Mesendoderm (in vitro differentiated cells): ENCODE data around the gene ZNF503.

Source experiments
- DNase-seq: peaks from one replicate; pipeline ENCODE4 v3.0.0; 2013
- H2AK5ac ChIP-seq: 2 replicates; pipeline ENCODE4 v1.6.1; 2013; ENCODE audit warnings: low read length, inconsistent platforms
- H2BK120ac ChIP-seq: 2 replicates; pipeline ENCODE4 v1.6.1; 2013; ENCODE audit warnings: low read depth, mild to moderate bottlenecking, low read length, moderate library complexity, mixed read lengths
- H2BK15ac ChIP-seq: replicated peaks from 2 replicates; pipeline ENCODE4 v1.6.1; 2013; ENCODE audit warnings: low read depth, mild to moderate bottlenecking, moderate library complexity
- H2BK5ac ChIP-seq: 2 replicates; pipeline ENCODE4 v1.6.1; 2013; ENCODE audit warnings: low read length, inconsistent platforms
- H3K18ac ChIP-seq: 2 replicates; pipeline ENCODE4 v1.6.1; 2013; ENCODE audit warnings: mild to moderate bottlenecking, low read length, mixed read lengths
- H3K23ac ChIP-seq: one replicate; pipeline ENCODE4 v1.6.1; 2013; ENCODE audit warnings: low read length
- H3K27ac ChIP-seq: 2 replicates; pipeline ENCODE4 v1.5.1; 2013; ENCODE audit warnings: low read depth, mild to moderate bottlenecking, inconsistent platforms, low read length, moderate library complexity
- H3K27me3 ChIP-seq: 2 replicates; pipeline ENCODE4 v1.6.1; 2013; ENCODE audit warnings: low read length, control low read depth, mild to moderate bottlenecking, inconsistent platforms; ENCODE audit not compliant: insufficient read depth, poor library complexity
- H3K36me3 ChIP-seq: 2 replicates; pipeline ENCODE4 v1.6.1; 2013; ENCODE audit warnings: low read length, inconsistent platforms; ENCODE audit not compliant: control insufficient read depth, insufficient read depth
- H3K4ac ChIP-seq: one replicate; pipeline ENCODE4 v1.6.1; 2013; ENCODE audit warnings: low read depth, mild to moderate bottlenecking, low read length, moderate library complexity
- H3K4me1 ChIP-seq: 2 replicates; pipeline ENCODE4 v1.6.1; 2013; ENCODE audit warnings: low read depth, low read length, inconsistent platforms; ENCODE audit not compliant: control insufficient read depth
- H3K4me2 ChIP-seq: 2 replicates; pipeline ENCODE4 v1.6.1; 2013; ENCODE audit warnings: low read length
- H3K4me3 ChIP-seq: 2 replicates; pipeline ENCODE4 v1.5.1; 2013; ENCODE audit warnings: mild to moderate bottlenecking, low read length
- H3K56ac ChIP-seq: one replicate; pipeline ENCODE4 v1.6.1; 2013; ENCODE audit warnings: low read length
- H3K79me1 ChIP-seq: 2 replicates; pipeline ENCODE4 v1.6.1; 2013; ENCODE audit warnings: low read length, inconsistent platforms
- H3K79me2 ChIP-seq: 2 replicates; pipeline ENCODE4 v1.6.1; 2013; ENCODE audit warnings: mild to moderate bottlenecking, low read length; ENCODE audit not compliant: control insufficient read depth, insufficient read depth
- H3K9ac ChIP-seq: 2 replicates; pipeline ENCODE4 v1.6.1; 2013; ENCODE audit warnings: low read length, inconsistent platforms
- H4K5ac ChIP-seq: one replicate; pipeline ENCODE4 v1.6.1; 2013; ENCODE audit warnings: low read length
- H4K8ac ChIP-seq: one replicate; pipeline ENCODE4 v1.6.1; 2013; ENCODE audit warnings: low read depth, mild to moderate bottlenecking, control low read depth, low read length, moderate library complexity
- WGBS: extraction: QIAGEN DNeasy Blood & Tissue Kit; methylation state at CpG from one replicate; pipeline ENCODE4 v1.1.7; 2013; ENCODE audit warnings: low lambda C conversion rate, missing lambda C conversion rate; ENCODE audit not compliant: insufficient coverage; ENCODE audit errors: extremely low coverage; 5-methylcytosine and 5-hydroxymethylcytosine counted together

The ZNF503 gene

GRCh38 chr10:75434291-75434690 lies 32.7 kb upstream of the ZNF503 start:
- Histone ChIP-seq H2AK5ac (no peak overlapping the region), H3K79me1 (no peaks in the 10 kb centered on the region), H2BK120ac (no peak overlapping the region), H3K9ac (no peak overlapping the region), H4K8ac (no peak overlapping the region), H2BK15ac (no peak overlapping the region), H4K5ac (no peak overlapping the region), H3K18ac (no peak overlapping the region), H3K4ac (no peak overlapping the region), H3K23ac (no peak overlapping the region), H3K4me1 (peaks cover 10% of the 10 kb centered on the region), H3K4me3 (no peak overlapping the region), H3K79me2 (no peaks in the 10 kb centered on the region), H3K36me3 (no peaks in the 10 kb centered on the region), H3K27me3 (peaks cover 33% of the 10 kb centered on the region), H3K27ac (no peak overlapping the region), H2BK5ac (no peak overlapping the region), H3K4me2 (no peak overlapping the region), H3K56ac (no peak overlapping the region)
- DNase-seq, result no peak
- WGBS, result no CpG with 5 or more reads among the region's 8 CpGs

GRCh38 chr10:75433216-75433615 lies 31.7 kb upstream of the ZNF503 start:
- H4K5ac ChIP-seq, result no peak overlapping the region
- H3K4me2 ChIP-seq, result peak overlapping the region; percentile 22
- no peak overlapping the region for H4K8ac ChIP-seq
- peak overlapping the region; percentile 19 for H3K9ac ChIP-seq
- no peaks in the 10 kb centered on the region for H3K36me3 ChIP-seq
- H3K4ac ChIP-seq, result no peak overlapping the region
- H2AK5ac ChIP-seq, result no peak overlapping the region
- no peak overlapping the region for H3K27ac ChIP-seq
- no peak overlapping the region for H3K4me3 ChIP-seq
- H3K79me1 ChIP-seq, result no peaks in the 10 kb centered on the region
- peak overlapping the region; percentile 34 for H3K56ac ChIP-seq
- H3K27me3 ChIP-seq, result peaks cover 36% of the 10 kb centered on the region
- H2BK15ac ChIP-seq, result no peak overlapping the region
- peaks cover 13% of the 10 kb centered on the region for H3K4me1 ChIP-seq
- no CpG with 5 or more reads among the region's 8 CpGs for WGBS
- H3K18ac ChIP-seq, result no peak overlapping the region
- H3K79me2 ChIP-seq, result no peaks in the 10 kb centered on the region
- no peak overlapping the region for H3K23ac ChIP-seq
- DNase-seq, result no peak
- H2BK120ac ChIP-seq, result no peak overlapping the region
- no peak overlapping the region for H2BK5ac ChIP-seq

GRCh38 chr10:75432763-75433162 lies 31.2 kb upstream of the ZNF503 start:
- Histone ChIP-seq H3K4me1 (peaks cover 13% of the 10 kb centered on the region), H3K56ac (no peak overlapping the region), H3K27ac (no peak overlapping the region), H3K4ac (no peak overlapping the region), H2BK15ac (no peak overlapping the region), H3K79me2 (no peaks in the 10 kb centered on the region), H3K4me3 (no peak overlapping the region), H3K9ac (peak overlapping the region; percentile 19), H3K79me1 (no peaks in the 10 kb centered on the region), H2BK5ac (no peak overlapping the region), H3K18ac (no peak overlapping the region), H4K8ac (no peak overlapping the region), H4K5ac (no peak overlapping the region), H3K4me2 (peak overlapping the region; percentile 22), H3K23ac (no peak overlapping the region), H3K36me3 (no peaks in the 10 kb centered on the region), H2BK120ac (no peak overlapping the region), H2AK5ac (no peak overlapping the region), H3K27me3 (peaks cover 36% of the 10 kb centered on the region)
- no CpG with 5 or more reads among the region's 5 CpGs for WGBS
- no peak for DNase-seq

- Histone ChIP-seq H3K4me1 (peaks cover 13% of the 10 kb centered on the region), H3K27ac (no peak overlapping the region), H3K79me2 (no peaks in the 10 kb centered on the region), H3K79me1 (no peaks in the 10 kb centered on the region), H3K4me2 (no peak overlapping the region), H4K5ac (no peak overlapping the region), H3K23ac (peak overlapping the region; percentile 24), H3K56ac (no peak overlapping the region), H3K4ac (no peak overlapping the region), H3K36me3 (no peaks in the 10 kb centered on the region), H2BK15ac (no peak overlapping the region), H3K18ac (no peak overlapping the region), H2AK5ac (no peak overlapping the region), H2BK120ac (no peak overlapping the region), H4K8ac (no peak overlapping the region), H3K4me3 (no peak overlapping the region), H3K27me3 (peaks cover 36% of the 10 kb centered on the region), H3K9ac (no peak overlapping the region), H2BK5ac (no peak overlapping the region)
- DNase-seq, result no peak
- WGBS, result no CpG with 5 or more reads among the region's 5 CpGs
Measured at GRCh38 chr10:75432176-75432575, 30.6 kb upstream of the ZNF503 start.

GRCh38 chr10:75431180-75432111 lies 29.9 kb upstream of the ZNF503 start, which contains the start of gene LRMDA:
LRMDA (plus strand) TSS chr10:75431624.
- peak within 1 kb of the TSS; percentile 36 for H3K9ac ChIP-seq
- H3K56ac ChIP-seq, result peak within 1 kb of the TSS; percentile 70
- no peak within 1 kb of the TSS for H2BK5ac ChIP-seq
- no peak within 1 kb of the TSS for H4K8ac ChIP-seq
- peaks cover 13% of the 10 kb centered on the region for H3K4me1 ChIP-seq
- H3K4ac ChIP-seq, result no peak within 1 kb of the TSS
- H3K18ac ChIP-seq, result peak within 1 kb of the TSS; percentile 6
- H3K79me2 ChIP-seq, result no peaks in the 10 kb centered on the region
- peaks cover 36% of the 10 kb centered on the region for H3K27me3 ChIP-seq
- no peaks in the 10 kb centered on the region for H3K79me1 ChIP-seq
- no peak for DNase-seq
- no peak within 1 kb of the TSS for H3K27ac ChIP-seq
- H3K36me3 ChIP-seq, result no peaks in the 10 kb centered on the region
- peak within 1 kb of the TSS; percentile 42 for H3K4me2 ChIP-seq
- no peak within 1 kb of the TSS for H2BK120ac ChIP-seq
- no peak within 1 kb of the TSS for H3K4me3 ChIP-seq
- no peak within 1 kb of the TSS for H2AK5ac ChIP-seq
- no peak within 1 kb of the TSS for H4K5ac ChIP-seq
- H2BK15ac ChIP-seq, result no peak within 1 kb of the TSS
- WGBS, result no CpG with 5 or more reads among the region's 82 CpGs
- peak within 1 kb of the TSS; percentile 89 for H3K23ac ChIP-seq
